DLD1 (cell line): ENCODE results near the gene DYNLT4.
"Not testable (repeated sequence)": the region's sequence is repeated elsewhere in the genome, so short reads cannot be mapped to it uniquely, and the experiment has no call there.

Experiments
- in situ Hi-C: cut with HindIII; loops from 2 replicates; pipeline ENCODE4 v1.10.0; 2017; ENCODE audit warnings: low sequenced_read_pairs

DYNLT4 gene

GRCh38 chr1:44810762-44811105, 3.6 kb upstream of the DYNLT4 start:
- in situ Hi-C loops, result not testable (repeated sequence)

DNA sequence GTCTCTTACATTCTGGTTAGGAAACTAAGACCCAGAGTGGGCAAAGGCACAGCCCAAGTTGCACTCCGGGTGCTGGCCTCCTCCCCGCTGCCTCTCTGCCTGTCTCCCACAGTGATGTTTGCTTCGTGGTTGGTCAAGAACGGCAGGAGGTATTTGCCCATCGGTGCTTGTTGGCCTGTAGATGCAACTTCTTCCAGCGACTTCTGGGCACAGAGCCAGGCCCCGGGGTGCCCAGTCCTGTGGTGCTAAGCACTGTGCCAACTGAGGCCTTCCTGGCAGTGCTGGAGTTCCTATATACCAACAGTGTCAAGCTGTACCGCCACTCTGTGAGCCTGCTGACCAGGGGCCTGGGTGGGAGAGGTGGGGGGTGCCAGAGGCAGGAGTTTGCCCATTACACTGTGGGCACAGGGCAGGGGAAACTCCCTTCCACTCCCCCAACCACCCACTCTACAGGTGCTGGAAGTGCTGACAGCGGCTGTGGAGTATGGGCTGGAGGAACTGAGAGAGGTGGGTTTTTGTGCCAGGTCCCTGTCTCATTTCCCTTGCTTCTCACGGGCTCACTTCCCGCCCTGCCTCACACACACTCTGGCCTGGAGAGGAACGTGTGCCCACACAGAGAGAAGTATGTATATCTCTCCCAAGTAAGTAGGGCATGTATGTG, 3.1 kb upstream of the DYNLT4 start:
- in situ Hi-C loops, result no loop called here

DNA sequence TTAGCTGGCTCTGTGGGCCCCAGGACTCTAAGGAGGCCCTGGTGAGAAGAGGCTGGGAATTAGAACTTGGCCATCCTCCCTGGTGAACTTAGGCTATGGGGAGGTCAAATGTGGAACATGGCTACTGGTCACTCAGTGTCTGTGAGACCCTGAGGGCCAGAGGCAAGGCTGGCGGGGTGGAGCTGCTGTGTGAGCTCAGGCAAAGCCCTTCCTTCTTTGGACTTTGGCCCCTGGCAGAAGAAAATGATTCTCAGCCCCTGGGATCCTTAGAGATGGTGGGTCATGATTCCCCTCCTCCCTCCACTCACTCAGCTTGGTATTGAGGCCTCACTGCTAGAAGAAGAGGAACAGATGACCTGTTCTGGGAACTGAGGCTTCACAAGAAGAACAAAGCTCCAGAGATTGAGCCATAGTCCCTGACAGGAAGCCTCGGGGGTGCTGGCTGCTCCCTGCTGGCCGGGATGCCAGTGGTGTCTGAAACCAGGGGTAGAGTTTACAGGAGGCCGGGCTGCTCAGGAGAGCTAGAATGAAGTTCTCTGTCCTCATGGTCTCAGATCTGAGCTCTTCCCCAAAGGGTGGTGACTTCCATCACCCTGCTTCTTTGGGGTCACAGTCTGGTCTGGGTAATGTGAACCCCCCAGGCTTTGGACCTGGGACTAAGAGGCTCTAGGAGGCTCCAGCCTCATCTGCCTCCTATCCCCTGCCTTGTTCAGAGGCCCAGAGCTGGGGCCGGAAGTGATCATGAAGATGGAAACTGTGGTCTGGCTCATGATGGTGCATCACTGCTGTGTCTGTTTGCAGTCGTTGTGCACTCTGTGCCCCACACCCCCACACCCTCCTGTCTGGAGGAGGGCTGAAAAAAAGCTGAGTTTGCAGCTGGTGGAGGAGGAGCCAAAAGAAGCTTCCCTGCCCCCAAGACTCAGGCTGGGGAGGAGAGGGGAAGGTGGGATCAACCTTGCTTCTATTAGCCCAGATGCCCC, 2.1 kb upstream of the DYNLT4 start:
- in situ Hi-C loops, result no loop called here

DNA sequence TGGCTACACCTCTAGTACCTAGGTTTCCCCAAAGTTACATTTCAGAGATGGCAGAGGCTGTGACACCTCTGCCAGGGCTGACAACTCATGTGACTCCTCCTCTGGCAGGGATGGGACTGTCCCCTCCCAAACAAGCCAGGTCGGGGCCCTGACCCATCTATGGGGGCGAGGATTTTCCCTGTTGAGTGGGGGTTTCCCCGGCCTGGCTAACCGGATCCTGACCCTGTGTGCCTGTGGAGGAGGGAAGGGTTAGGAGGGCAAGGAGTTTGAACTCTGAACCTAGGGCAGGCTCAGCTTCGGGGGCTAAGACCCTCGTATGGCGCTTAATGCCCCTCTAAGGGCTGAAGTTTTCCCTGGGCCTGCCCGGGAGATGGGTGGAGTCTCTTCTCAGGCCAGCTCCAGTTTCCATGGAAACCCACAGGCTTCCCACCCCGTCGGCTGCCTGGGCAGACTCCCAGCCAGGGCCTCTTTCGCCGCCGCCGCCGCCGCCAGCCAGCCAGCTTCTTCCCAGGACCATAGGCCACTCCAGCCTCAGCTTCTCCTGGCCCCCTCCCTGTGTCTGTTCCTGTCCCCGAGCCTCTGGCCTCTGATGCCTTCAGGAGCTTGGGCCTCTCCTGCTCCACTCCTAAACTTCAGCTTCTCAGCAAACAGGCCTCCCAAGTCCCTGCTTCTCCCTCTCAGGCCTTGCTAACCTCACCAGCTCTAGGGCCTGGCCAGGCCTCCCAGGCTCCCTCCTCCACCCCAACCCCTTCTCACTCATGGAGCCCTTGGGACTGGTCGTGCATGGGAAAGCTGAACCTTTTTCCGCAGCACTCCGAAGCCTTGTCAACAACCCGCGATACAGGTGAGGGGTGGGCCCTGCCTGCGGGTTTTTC, 1.1 kb upstream of the DYNLT4 start, which contains the start of gene BTBD19:
BTBD19 (plus strand) TSS at position 461 of the 875 bp plus-strand sequence; CDS start at position 759, 298 bp downstream.
- in situ Hi-C loops, result no loop called here

DNA sequence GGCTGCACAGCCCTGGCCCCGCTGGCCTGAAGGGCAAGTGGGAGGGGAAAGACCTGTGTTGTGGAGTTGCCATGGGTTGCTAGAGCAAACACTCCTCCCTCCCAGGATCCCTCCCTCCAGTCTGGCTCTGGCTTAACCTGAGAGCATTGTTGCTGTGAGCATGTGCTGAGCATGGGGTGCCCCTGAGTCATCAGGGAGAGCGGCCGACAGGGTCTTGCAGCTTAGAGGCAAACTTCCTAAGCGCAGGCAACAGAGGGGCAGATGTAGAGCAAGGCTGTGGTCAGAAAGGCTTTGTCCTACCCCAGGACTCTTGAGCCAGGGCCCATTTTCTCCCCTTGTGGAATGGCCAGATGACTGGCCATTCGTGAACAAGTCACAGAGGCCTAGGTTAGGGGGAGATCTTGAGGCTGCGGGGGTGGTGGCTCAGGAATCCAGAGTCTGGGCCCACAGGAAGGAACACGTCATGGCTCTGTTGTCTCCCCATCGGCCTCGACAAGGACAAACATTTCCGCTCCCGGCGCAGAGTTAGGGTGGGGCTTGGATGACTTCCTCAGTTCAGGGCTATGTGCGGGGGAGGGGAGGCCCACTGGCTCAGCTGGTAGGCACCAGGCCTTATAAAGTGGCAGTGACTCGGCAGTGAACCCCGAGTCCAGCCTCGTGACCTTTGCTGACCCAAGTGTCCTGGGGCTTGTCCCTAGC, 362 bp upstream of the DYNLT4 start:
- in situ Hi-C loops, result no loop called here

DNA sequence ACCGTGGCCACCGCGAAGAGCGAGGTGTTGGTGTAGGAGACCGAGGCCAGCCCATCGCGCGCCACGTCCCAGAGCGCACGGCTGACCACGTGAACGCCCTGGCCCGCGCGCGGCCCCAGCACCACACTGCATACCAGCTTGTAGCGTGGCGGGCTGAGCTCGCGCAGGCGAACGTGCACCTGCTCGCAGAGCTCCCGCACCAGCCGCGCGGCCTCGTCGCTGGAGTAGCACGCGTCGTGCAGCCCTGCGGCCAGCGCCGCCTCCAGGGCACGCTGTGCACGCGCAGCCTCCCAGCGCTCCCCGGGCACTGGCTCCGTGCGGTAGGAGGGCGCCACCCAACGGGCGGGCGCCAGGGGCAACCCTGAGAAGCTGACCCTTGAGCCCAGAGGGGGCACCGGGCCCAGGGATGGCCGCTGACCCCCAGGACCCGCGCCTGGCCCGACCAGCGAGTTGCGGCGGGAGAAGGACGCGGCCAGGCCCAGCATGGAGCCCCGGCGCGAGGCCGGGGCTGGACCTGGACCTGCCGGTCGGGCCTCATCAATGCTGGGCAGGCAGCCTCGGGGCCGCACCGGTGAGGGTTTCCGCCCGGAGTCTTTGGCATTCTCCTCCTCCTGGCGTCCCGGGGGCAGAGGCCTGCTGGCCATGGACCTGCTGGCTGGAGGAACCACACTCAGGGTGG, 987 bp downstream of the DYNLT4 start:
- in situ Hi-C loops, result no loop called here

- in situ Hi-C loops, result no loop called here
Observed at GRCh38 chr1:44805311-44806024, 1.7 kb downstream of the DYNLT4 start.

DNA sequence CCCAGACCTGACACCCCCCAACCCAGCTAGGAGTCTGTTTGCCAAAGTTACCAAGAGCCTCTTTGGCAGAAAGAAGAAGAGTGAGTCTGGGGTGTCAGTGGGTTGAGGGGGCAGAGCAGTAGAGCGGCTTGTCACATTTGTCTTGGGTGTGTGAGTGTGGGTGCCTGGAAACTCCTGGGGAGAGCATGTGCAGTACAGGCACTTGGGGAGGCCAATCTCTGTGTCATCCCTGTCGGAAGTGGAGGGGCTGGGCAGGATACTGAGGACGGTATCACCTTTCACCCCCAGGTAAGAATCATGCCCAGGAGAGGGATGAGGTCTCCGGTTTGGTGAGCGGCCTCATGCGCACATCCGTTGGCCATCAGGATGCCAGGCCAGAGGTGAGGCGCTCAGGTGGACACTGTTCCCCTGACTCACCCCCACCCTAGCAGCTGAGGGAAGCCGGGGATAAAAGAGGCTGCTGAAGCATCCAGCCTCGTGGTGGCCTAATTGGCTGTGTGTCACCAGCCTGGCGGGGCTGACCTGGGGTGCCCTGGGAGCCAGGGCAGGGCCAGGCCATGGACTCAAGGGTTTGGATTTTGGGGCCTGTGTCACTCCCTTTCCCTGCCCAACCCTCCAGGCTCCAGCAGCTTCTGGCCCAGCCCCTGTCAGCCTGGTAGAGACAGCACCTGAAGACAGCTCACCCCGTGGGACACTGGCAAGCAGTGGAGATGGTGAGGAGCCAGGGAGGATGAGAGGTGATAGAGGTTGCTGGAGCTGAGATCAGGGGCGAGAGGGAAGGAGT, 3.6 kb downstream of the DYNLT4 start:
- in situ Hi-C loops, result no loop called here

DNA sequence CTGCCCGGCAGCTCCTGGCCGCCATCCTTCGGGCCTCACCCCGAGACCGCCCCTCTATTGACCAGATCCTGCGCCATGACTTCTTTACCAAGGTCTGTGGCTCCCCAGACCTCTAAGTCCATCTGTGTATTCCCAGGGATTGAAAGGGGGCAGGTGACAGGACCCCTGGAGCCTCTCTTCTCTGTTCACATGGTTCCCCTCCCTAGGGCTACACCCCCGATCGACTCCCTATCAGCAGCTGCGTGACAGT, 4.2 kb downstream of the DYNLT4 start:
- in situ Hi-C loops, result no loop called here

- in situ Hi-C loops, result no loop called here
Observed at GRCh38 chr1:44802306-44803061, 4.7 kb downstream of the DYNLT4 start.

GRCh38 chr1:44801491-44802305, 5.5 kb downstream of the DYNLT4 start:
- in situ Hi-C loops, result no loop called here

DNA sequence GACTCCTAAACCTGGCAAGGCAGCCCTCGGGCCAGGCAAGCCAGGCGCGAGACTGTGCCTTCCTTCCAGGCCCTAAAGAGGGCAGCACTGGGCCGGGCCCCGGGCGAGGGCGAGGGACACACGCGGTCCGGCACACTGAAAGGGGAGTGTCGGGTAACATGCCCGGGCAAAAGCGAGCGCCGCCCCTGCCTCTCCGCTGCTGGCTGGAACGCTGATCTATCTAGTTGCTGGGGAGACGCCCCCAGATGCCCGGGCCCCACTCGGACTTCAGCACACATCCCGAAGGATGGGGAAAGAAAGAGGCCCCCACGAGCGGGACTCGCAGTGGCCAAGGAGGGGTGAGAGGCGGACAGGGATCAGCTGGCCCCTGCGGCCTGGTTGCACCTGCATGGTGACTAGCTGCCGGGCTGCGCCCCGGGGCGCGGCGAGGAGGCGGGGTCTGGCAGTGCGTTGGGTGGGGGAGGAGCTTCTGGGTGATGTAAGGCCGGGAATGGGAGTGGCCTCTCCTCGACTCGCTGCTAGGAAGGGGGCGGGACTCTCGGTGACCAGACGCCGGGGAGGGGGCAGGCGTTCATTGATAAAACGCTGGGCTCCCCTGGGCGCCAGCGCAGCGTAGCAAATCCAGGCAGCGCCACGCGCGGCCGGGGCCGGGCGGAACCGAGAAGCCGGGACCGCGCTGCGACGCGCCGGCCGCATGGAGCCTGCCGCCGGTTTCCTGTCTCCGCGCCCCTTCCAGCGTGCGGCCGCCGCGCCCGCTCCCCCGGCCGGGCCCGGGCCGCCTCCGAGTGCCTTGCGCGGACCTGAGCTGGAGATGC, 7.2 kb downstream of the DYNLT4 start, which contains the start of gene PLK3:
PLK3 (plus strand) TSS at position 608 of the 815 bp plus-strand sequence; CDS start at position 695, 87 bp downstream.
- in situ Hi-C loops, result no loop called here

- in situ Hi-C loops, result no loop called here
Observed at GRCh38 chr1:44798481-44799365, 8.4 kb downstream of the DYNLT4 start.

- in situ Hi-C loops, result not testable (repeated sequence)
Observed at GRCh38 chr1:44797886-44798285, 9.3 kb downstream of the DYNLT4 start.
